Stimulated activated CD8-positive, alpha-beta memory T cell treated with anti-CD3 and anti-CD28 coated beads, Interleukin-2, amount 100 ng/mL, for 1 hour (primary cell): Measurements from ENCODE around the gene MFNG.
"Not testable (repeated sequence)": the region's sequence is repeated elsewhere in the genome, so short reads cannot be mapped to it uniquely, and the experiment has no call there.

Experiments
- DNase-seq, 2 donors: peaks; one replicate each; pipeline ENCODE4 v3.0.0-alpha.2; 2020; ENCODE audit warnings: low read depth in 2 of 2

MFNG gene, protein sequence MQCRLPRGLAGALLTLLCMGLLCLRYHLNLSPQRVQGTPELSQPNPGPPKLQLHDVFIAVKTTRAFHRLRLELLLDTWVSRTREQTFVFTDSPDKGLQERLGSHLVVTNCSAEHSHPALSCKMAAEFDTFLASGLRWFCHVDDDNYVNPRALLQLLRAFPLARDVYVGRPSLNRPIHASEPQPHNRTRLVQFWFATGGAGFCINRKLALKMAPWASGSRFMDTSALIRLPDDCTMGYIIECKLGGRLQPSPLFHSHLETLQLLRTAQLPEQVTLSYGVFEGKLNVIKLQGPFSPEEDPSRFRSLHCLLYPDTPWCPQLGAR

GRCh38 chr22:37486224-37486845 lies at the start of gene MFNG:
Gene MFNG, minus strand, starts transcription at chr22:37486384. Its CDS starts 207 bp downstream, at chr22:37486177.
- DNase-seq, result peak; percentile 47 to 53

DNA sequence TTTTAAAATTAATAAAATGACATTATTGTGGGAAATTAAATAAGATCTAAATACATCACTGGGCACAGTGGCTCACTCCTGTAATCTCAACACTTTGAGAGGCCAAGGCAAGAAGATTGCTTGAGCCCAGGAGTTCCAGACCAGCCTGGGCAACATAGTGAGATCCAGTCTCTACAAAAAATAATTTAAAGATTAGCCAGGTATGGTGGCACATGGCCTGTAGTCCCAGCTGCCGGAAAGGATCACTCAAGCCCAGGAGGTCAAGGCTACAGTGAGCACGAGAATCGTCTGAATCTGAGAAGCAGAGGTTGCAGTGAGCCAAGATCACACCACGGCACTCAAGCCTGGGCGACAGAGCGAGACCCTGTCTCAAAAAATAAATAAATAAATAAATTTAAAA lies 49.0 kb upstream of the MFNG start:
- DNase-seq, result no peak

- no peak for DNase-seq
Observed at GRCh38 chr22:37534445-37534844, 48.3 kb upstream of the MFNG start.

- no peak for DNase-seq
Observed at GRCh38 chr22:37533995-37534394, 47.8 kb upstream of the MFNG start.

- no peak for DNase-seq
Observed at GRCh38 chr22:37529652-37530345, 43.6 kb upstream of the MFNG start.

DNA sequence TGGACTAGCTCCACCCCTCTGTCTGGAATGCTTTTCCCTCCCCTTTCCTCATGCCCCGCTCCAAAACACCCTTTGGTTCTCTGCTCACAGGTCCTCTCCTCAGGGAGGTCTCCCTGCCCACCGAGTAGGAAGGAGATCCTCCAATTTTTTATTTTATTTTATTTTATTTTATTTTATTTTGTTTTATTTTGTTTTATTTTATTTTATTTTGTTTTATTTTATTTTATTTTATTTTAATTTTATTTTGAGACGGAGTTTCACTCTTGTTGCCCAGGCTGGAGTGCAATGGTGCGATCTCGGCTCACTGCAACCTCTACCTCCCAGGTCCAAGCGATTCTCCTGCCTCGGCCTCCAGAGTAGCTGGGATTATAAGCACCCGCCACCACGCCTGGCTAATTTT lies 41.8 kb upstream of the MFNG start:
- DNase-seq, result not testable (repeated sequence)

- not testable (repeated sequence) for DNase-seq
Observed at GRCh38 chr22:37527081-37527752, 41.0 kb upstream of the MFNG start.

DNA sequence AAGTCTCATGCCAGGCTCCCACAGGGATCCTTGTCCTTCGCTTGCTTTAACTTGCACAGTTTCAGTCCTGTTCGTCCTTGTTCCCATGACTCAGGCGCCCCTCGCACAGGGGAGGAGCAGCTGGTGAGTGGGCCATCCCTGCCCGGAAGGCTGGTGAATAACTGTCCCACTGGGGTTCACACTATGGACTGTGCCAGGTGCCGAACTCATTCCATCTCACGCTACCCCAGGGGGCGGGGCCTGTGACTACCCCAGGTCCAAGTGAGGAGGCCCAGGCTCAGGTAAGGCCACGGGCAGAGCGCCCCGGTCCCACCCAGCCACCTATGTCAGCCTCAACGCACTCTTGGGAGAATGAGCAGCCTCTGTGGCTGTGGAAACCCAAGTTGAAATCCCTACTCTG lies 40.2 kb upstream of the MFNG start:
- DNase-seq, result no peak

- DNase-seq, result no peak
Observed at GRCh38 chr22:37525746-37526350, 39.7 kb upstream of the MFNG start.

- no peak for DNase-seq
Observed at GRCh38 chr22:37525073-37525745, 39.0 kb upstream of the MFNG start.

- DNase-seq, result no peak
Observed at GRCh38 chr22:37522482-37522881, 36.3 kb upstream of the MFNG start.

GRCh38 chr22:37521236-37521739 lies 35.1 kb upstream of the MFNG start:
- no peak for DNase-seq

- no peak for DNase-seq
Observed at GRCh38 chr22:37520776-37521191, 34.6 kb upstream of the MFNG start.

DNA sequence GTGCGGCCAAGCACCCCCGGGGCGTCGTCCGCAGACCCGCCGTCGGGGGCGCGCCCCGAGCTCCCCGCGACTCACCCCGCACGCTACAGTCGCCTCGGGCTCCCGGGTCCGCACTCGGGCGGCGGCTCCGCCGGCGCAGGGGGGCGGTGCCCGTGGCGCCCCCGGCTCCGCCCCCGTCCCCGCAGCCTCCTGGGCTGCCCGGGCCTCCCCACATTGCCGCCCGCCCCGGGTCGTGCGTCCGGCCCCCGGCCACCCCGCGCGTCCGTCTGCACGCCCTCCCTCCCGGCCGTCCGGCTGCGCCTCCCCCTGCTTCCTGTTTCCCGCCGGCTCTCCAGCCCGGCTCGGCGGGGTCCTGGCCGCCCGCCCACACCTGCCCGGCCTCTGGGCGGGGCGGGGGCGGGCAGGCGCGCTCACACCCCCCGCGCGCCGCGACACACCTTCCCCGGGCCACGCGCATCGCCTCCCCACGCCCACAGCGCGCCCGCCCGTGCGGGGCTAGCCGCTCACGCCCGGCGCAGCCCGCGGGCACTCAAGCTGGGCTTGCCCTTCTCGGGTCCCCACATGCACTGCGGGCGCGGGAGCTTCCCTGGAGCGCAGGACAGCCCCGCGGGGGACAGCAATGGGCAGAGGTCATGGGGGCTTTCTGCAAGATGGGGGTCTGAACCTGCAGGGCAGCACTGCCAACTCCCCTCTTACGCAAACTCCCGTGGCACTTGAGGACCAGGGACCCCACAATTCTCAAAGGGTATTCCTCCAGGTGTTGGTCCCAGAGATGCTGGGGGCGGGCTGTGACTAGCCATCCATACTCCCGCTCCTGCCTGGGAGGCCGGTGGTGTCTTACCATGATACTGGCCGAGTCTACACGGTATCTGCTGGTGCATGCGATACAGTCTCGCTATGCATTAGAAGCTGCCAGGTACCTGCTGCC lies 33.3 kb upstream of the MFNG start, which contains the start of gene CARD10:
Gene CARD10 (minus strand): TSS at position 148 of the 928 bp plus-strand sequence. CDS start 215 bp downstream, outside the sequence.
- no peak for DNase-seq

DNA sequence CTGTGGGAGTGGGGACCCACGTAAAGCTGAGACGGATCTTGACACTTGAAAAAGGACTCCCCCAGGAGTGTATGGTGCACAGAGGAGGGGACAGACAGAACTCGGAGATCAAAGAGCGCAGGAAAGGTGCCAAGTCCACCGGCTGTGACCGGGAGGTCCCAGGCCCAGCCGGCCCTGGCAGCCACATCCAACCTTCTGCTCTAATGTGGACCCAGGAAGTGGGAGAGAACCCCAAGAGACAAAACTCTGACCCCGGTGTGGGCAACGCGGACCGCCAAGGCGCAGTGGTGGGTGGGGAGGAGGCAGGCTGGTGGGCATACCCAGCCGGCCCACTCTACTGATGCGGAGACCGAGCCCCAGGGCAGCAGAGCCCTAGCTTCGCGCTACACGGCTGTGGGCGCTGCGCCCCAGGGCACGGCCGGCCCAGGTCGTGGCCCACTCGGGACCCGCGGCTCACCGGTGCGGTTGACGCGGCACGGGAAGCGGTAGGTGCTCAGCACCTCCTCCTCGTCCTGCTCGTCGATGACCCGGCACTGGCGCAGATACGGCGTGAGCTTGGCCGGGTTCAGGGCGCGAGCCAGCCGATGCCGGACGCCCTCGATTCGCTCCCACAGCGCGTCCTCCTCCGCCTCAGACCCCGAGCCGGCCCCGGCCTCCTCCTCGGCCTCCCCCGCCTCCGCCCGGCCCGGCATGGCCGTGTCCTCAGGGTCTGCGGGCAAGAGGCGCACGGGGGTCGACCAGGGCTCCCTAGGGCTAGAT lies 32.5 kb upstream of the MFNG start:
- no peak for DNase-seq

DNA sequence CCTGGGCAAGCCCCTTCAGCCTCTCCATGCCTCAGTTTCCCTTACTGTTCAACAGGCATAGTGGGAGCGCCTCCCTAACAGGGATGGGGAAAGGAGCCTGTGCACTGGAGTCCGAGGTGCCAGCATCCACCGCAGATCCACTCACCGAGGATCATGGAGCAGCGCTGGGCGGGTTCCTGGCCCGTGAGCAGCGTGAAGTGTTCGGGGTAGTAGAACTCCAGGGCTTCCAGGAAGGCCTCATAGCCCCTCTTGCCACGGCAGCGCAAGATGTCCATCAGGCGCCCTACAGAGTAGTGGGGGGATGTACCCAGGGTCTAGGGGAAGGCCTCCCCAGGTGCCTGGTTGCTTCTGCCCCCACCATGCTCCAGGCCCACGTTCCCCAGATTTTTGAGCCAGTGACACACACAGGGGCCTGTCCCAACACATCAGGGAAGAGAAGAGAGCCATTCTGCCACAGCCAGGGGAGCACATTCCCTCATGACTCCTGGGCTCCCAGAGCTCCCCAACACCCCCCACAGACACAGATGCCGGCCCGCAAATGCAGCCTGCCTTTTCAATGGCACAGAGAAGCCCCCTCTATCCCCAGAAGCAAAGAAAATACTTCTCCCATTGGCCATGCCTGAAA lies 31.8 kb upstream of the MFNG start:
- DNase-seq, result no peak

GRCh38 chr22:37516456-37516855 lies 30.3 kb upstream of the MFNG start:
- no peak for DNase-seq

GRCh38 chr22:37515901-37516300 lies 29.7 kb upstream of the MFNG start:
- no peak for DNase-seq
